ENCODE measurements around the gene SLC38A4. TPM values are rescaled to one million over a fixed set of nuclear protein-coding genes. Genes with fewer than 3 reads are reported as not detected.

Gene SLC38A4
- total RNA-seq, 3 donors from 2014 or later: 0.15 to 0.33 TPM; not detected in 1

GRCh38 chr12:46843811-46844210 lies 18.0 kb upstream of the SLC38A4 start:
- H3K9me3 ChIP-seq: no peaks in the 10 kb centered on the region
- no peak for DNase-seq (ENCODE audit: low spot score in 2 of 2)
- TF ChIP-seq POLR2A (IDR thresholded peaks at IDR 0.05) (no peak), CTCF (IDR thresholded peaks at IDR 0.05) (no peak), POLR2AphosphoS5 (IDR thresholded peaks at IDR 0.05) (no peak)
- no peak overlapping the region for H3K27ac ChIP-seq
- intact Hi-C loops (cut with DNase I; ENCODE audit: low total_unique reads): loop anchor here (2.0 kb wide), 1 partner anchor 77 kb away; no protein-coding TSS in a partner anchor
- H3K27me3 ChIP-seq: no peaks in the 10 kb centered on the region
- H3K36me3 ChIP-seq: no peaks in the 10 kb centered on the region
- H3K4me1 ChIP-seq: no peaks in the 10 kb centered on the region
- no peak overlapping the region for H3K4me3 ChIP-seq

GRCh38 chr12:46841891-46842290 lies 16.1 kb upstream of the SLC38A4 start:
- DNase-seq (ENCODE audit: low spot score in 2 of 2): no peak
- H3K4me3 ChIP-seq: no peak overlapping the region
- no peak for TF ChIP-seq POLR2A (IDR thresholded peaks at IDR 0.05)
- TF ChIP-seq CTCF (IDR thresholded peaks at IDR 0.05): no peak
- TF ChIP-seq POLR2AphosphoS5 (IDR thresholded peaks at IDR 0.05): no peak
- H3K27me3 ChIP-seq: no peaks in the 10 kb centered on the region
- H3K4me1 ChIP-seq: no peaks in the 10 kb centered on the region
- intact Hi-C loops (cut with DNase I; ENCODE audit: low total_unique reads): no loop called here
- H3K36me3 ChIP-seq: no peaks in the 10 kb centered on the region
- H3K27ac ChIP-seq: no peak overlapping the region
- no peaks in the 10 kb centered on the region for H3K9me3 ChIP-seq

GRCh38 chr12:46839964-46840363 lies 14.2 kb upstream of the SLC38A4 start:
- no peaks in the 10 kb centered on the region for H3K9me3 ChIP-seq
- H3K4me3 ChIP-seq: no peak overlapping the region
- no peak for DNase-seq (ENCODE audit: low spot score in 2 of 2)
- no peaks in the 10 kb centered on the region for H3K36me3 ChIP-seq
- TF ChIP-seq POLR2AphosphoS5 (IDR thresholded peaks at IDR 0.05) (no peak), POLR2A (IDR thresholded peaks at IDR 0.05) (no peak), CTCF (IDR thresholded peaks at IDR 0.05) (no peak)
- intact Hi-C loops (cut with DNase I; ENCODE audit: low total_unique reads): no loop called here
- H3K27ac ChIP-seq: no peak overlapping the region
- H3K4me1 ChIP-seq: no peaks in the 10 kb centered on the region
- no peaks in the 10 kb centered on the region for H3K27me3 ChIP-seq

- H3K4me1 ChIP-seq: no peaks in the 10 kb centered on the region
- H3K4me3 ChIP-seq: no peak overlapping the region
- no peak for DNase-seq (ENCODE audit: low spot score in 2 of 2)
- intact Hi-C loops (cut with DNase I; ENCODE audit: low total_unique reads): no loop called here
- H3K27ac ChIP-seq: no peak overlapping the region
- no peak for TF ChIP-seq POLR2AphosphoS5 (IDR thresholded peaks at IDR 0.05)
- no peak for TF ChIP-seq CTCF (IDR thresholded peaks at IDR 0.05)
- TF ChIP-seq POLR2A (IDR thresholded peaks at IDR 0.05): no peak
- H3K27me3 ChIP-seq: no peaks in the 10 kb centered on the region
- H3K9me3 ChIP-seq: no peaks in the 10 kb centered on the region
- no peaks in the 10 kb centered on the region for H3K36me3 ChIP-seq
Measured at GRCh38 chr12:46839232-46839631, 13.4 kb upstream of the SLC38A4 start.

GRCh38 chr12:46835785-46836184 lies 10.0 kb upstream of the SLC38A4 start:
- no peak overlapping the region for H3K27ac ChIP-seq
- H3K4me1 ChIP-seq: peaks cover 3 to 6% of the 10 kb centered on the region in 2 donors
- peaks cover 2 to 16% of the 10 kb centered on the region in 2 donors for H3K27me3 ChIP-seq
- no peak for DNase-seq (ENCODE audit: low spot score in 2 of 2)
- no peaks in the 10 kb centered on the region for H3K36me3 ChIP-seq
- H3K9me3 ChIP-seq: no peaks in the 10 kb centered on the region
- TF ChIP-seq POLR2A (IDR thresholded peaks at IDR 0.05): no peak
- no peak for TF ChIP-seq POLR2AphosphoS5 (IDR thresholded peaks at IDR 0.05)
- no peak for TF ChIP-seq CTCF (IDR thresholded peaks at IDR 0.05)
- intact Hi-C loops (cut with DNase I; ENCODE audit: low total_unique reads): no loop called here
- no peak overlapping the region for H3K4me3 ChIP-seq

Measured in breast epithelium (tissue), 4 donors.